Measurements from ENCODE around the gene PRDX2.
A peak's percentile ranks its signal among the peaks of the same experiment; 100 is the strongest.

Gene PRDX2

GRCh38 chr19:12785431-12786031 is 16.1 kb downstream of the PRDX2 start:
- no peak for TF ChIP-seq CTCF (conservative IDR thresholded peaks at IDR 0.05; ENCODE audit: low read length)
- H3K4me3 ChIP-seq (ENCODE audit: low read length): no peak overlapping the region
- DNase-seq (ENCODE audit: low read depth): no peak

GRCh38 chr19:12784871-12785430 is 16.6 kb downstream of the PRDX2 start:
- peak; percentile 46 for DNase-seq (ENCODE audit: low read depth)

GRCh38 chr19:12784394-12784870 is 17.2 kb downstream of the PRDX2 start:
- TF ChIP-seq CTCF (conservative IDR thresholded peaks at IDR 0.05; ENCODE audit: low read length): no peak
- DNase-seq (ENCODE audit: low read depth): no peak
- no peak overlapping the region for H3K4me3 ChIP-seq (ENCODE audit: low read length)

More at GRCh38 chr19:12784871-12785430, 16.6 kb downstream of the PRDX2 start:
- no peak for TF ChIP-seq CTCF (conservative IDR thresholded peaks at IDR 0.05; ENCODE audit: low read length)
- no peak overlapping the region for H3K4me3 ChIP-seq (ENCODE audit: low read length)

GRCh38 chr19:12783849-12784393 is 17.7 kb downstream of the PRDX2 start:
- no peak overlapping the region for H3K4me3 ChIP-seq (ENCODE audit: low read length)
- no peak for TF ChIP-seq CTCF (conservative IDR thresholded peaks at IDR 0.05; ENCODE audit: low read length)
- DNase-seq (ENCODE audit: low read depth): no peak

GRCh38 chr19:12783291-12783848 is 18.2 kb downstream of the PRDX2 start:
- no peak for DNase-seq (ENCODE audit: low read depth)
- H3K4me3 ChIP-seq (ENCODE audit: low read length): peak overlapping the region; percentile 63
- no peak for TF ChIP-seq CTCF (conservative IDR thresholded peaks at IDR 0.05; ENCODE audit: low read length)

GRCh38 chr19:12782424-12783290 is 18.9 kb downstream of the PRDX2 start:
- DNase-seq (ENCODE audit: low read depth): peak; percentile 83
- TF ChIP-seq CTCF (conservative IDR thresholded peaks at IDR 0.05; ENCODE audit: low read length): no peak
- peak overlapping the region; percentile 63 for H3K4me3 ChIP-seq (ENCODE audit: low read length)

Data from AG10803 (cell line).